ENCODE data around the gene FLYWCH2. TPM values are rescaled to one million over a fixed set of nuclear protein-coding genes. Genes with fewer than 3 reads are reported as not detected.

The FLYWCH2 gene
- total and polyA plus RNA-seq, 9 of the 15 experiments (the other 6 are each of a cell fraction or from before 2014, with no cell fraction given), result 0.70 to 55.5 (median 7.6) TPM

DNA sequence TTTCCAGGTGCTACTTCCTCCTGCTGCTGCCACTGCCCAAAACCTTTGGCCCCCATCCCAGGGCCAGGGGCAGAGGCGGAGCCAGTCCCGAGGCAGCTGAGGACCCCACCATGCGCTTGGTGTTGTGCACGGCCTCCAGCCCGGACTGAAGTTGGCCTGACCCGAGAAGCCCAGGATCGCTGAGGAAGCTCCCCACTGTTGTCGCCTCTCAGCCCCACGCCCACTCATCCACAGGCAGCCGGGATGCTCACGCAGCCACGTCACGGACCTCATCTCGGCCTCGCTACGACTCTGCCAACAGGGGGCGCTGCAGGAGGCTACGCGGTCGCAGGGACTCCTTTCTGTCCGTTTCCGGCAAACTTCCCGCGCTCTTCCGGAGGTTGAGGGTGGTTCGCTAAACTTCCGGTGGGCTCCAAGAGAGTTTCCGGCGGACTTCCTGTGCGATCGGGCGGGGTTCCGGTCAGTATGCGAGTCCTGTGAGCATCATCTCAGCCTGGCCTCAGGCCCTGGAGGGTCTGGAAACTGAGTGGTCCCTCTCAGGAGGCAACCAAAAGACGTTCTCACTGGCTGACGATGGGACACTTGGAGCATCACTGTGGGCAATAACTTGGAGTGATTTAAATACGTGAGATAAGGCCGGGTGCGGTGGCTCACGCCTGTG, 40.5 kb upstream of the FLYWCH2 start (continued):
- TF ChIP-seq EHMT2 (IDR thresholded peaks at IDR 0.05) (peak; percentile 80; the same call in 1 of the 2 replicates), POLR2G (IDR thresholded peaks at IDR 0.05; ENCODE audit: low read depth, low read length) (peak; percentile 57), VEZF1 (CRISPR knock-in tag; IDR thresholded peaks at IDR 0.05) (peak; percentile 68), YY1 (IDR thresholded peaks at IDR 0.05; ENCODE audit: borderline replicate concordance in 1 of 3, control insufficient read depth in 1 of 3, extremely low read depth in 1 of 3, insufficient read depth in 3 of 3, insufficient read length in 1 of 3, insufficient replicate concordance in 2 of 3, low read depth in 1 of 3, low read length in 2 of 3) (peak in 1 of 3 experiments; percentile 57), GABPB1 (CRISPR knock-in tag; IDR thresholded peaks at IDR 0.05) (peak; percentile 92), NFIC (IDR thresholded peaks at IDR 0.05) (peak; percentile 23; the same call in 1 of the 2 replicates), RFX1 (IDR thresholded peaks at IDR 0.05) (no peak), HCFC1 (IDR thresholded peaks at IDR 0.05; ENCODE audit: low read depth, low read length) (peak; percentile 74), TRIM24 (IDR thresholded peaks at IDR 0.05) (peak in 1 of 2 experiments; percentile 79; a peak in 2 of 4 replicates), SAFB (IDR thresholded peaks at IDR 0.05; ENCODE audit: borderline replicate concordance, low read depth, low read length) (peak; percentile 85; the same call in 1 of the 2 replicates), RAD21 (CRISPR knock-in tag; conservative IDR thresholded peaks at IDR 0.05 in 1 of 2, IDR thresholded peaks at IDR 0.05 in 1 of 2) (peak; percentile 15 to 65; a peak in 3 of 4 replicates), CBX3 (IDR thresholded peaks at IDR 0.05; ENCODE audit: borderline replicate concordance in 1 of 2, low read length in 2 of 2) (peak in 1 of 2 experiments; percentile 92; a peak in 2 of 3 replicates), CBX2 (IDR thresholded peaks at IDR 0.05; ENCODE audit: insufficient read depth, low read length, poor library complexity, severe bottlenecking) (no peak), CHD4 (IDR thresholded peaks at IDR 0.05; ENCODE audit: insufficient read depth, insufficient replicate concordance, low read depth, low read length, poor library complexity, severe bottlenecking) (no peak), LARP7 (IDR thresholded peaks at IDR 0.05) (no peak), CUX1 (CRISPR knock-in tag; IDR thresholded peaks at IDR 0.05) (no peak)
